KG1 (cell line): ENCODE data around the gene NOBOX.
"Not testable (repeated sequence)": the region's sequence is repeated elsewhere in the genome, so short reads cannot be mapped to it uniquely, and the experiment has no call there.

Experiments used
- DNase-seq: peaks from one replicate; lab custom pipeline; 2025; lab: John Stamatoyannopoulos, UW

Gene NOBOX

DNA sequence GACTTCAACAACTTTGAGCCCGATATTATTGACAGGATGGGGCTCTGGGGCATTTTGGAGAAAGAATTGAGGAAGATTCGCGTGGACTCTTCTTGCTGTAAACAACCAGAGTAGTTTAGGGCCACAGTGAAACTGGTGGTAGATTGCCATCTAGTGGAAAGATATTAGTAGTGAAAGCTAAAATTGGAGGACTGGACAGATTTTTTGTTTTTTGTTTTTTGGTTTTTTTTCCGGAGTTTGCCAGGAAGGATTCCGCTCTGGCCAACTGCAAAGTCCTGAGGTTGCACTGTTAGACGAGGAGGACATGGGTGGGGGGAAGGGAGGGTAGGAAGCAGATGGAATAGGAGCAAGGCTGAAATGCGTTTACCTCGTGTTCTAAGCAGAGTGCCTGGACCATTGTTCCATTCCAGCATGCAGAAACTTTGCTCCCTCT, 11.7 kb downstream of the NOBOX start:
- DNase-seq, result no peak

DNA sequence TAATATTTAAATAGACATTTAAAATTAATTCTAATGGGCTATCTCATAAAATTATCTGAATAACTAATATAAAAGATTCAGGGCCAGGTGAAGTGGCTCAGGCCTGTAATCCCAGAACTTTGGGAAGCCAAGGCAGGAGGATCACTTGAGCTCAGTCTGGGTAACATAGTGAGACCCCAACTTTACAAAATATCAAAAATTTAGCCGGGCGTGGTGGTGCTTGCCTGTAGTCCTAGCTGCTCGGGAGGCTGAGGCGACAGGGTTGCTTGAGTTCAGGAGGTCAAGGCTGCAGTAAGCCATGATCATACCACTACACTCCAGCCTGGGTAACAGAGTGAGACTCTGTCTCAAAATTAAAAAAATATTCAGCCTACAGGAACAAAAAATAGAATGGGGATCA, 12.5 kb downstream of the NOBOX start:
- no peak for DNase-seq

DNA sequence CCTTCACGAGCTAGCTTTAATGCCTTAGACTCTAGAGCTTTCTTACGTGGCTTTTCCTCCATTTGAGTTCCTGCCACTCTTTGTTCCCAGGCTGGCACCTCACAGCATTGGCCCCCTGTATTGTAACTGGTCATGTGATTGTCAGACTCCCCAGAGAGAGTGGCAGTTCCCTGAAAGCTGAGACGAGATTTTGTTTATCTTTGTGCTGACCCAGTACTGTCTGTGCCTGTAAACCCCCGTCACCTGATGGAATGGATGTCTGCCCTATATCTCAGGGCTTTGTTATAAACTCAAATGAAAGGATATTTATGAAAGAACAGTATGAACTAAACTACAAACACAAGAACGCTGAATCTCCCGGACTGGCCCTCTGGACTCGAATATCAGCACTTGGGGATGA, 13.0 kb downstream of the NOBOX start:
- DNase-seq, result no peak

DNA sequence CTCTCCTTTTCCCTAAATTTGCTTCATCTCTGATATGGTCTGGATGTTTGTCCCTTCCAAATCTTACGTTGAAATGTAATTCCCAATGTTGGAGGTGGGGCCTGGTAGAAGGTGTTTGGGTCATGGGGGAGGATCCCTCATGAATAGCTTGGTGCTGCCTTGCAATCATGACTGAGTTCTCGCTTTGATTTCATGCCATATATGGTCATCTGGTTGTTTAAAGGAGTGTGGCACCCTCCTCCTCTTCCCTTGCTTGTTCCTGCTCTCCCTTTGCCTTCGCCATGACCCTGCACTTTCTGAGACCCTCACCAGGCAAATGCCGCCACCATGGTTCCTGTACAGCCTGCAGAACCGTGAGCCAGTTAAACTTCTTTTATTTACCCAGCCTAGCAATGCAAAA, 14.5 kb downstream of the NOBOX start:
- DNase-seq, result no peak

DNA sequence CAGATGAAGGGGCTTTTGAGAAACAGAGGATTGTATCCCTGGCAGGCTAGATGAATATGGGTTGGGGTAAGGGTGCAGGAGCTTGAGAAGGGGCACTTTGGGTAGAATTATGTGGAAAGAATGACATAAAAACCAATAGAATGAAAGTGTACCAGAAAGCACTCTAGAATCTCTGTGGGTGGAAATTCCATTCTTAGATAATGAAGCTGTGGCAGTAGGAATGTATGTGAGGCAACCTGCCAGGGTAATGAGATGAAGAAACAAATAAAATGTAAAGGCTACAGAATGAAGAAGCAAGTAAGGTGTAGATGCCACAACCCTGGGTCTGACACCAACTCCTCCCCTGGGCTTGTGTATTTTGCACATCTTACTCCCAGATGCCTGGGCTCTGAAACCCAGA, 16.8 kb downstream of the NOBOX start:
- DNase-seq, result no peak

DNA sequence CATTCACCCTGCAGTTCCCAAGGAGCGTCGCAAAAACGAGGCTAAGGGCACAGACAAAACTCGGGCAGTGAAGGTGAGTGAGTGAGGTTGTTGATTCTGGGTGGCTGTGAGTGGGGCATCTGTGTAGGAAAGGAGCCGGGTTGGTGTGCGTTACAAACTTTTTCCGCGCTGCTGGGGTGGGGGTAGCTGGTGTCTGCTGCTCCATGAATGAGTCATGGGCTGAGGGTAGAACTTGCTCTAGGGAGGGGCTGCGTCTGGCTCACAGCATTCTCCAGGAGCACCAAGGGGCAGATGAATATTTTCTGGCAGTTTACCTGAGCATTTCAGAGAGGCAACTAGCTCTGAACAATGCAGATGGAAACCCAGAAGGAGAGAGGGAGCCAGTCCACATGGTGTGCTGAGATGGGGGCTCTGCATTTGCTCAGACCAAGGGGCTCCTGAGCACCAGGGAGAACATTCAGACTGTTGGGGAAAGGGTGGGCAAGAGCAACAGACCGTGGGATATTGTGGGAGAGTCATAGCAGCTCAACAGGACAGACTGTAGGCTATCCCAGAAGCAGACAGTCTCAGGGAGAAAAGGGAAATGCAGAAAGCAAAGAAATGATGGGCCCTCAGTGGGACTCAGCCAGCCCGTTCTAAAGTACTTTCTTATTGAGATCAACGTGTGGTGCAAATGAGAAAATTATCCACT, 18.8 kb downstream of the NOBOX start:
- DNase-seq, result no peak

GRCh38 chr7:144384071-144384470, 19.4 kb downstream of the NOBOX start:
- DNase-seq, result no peak

DNA sequence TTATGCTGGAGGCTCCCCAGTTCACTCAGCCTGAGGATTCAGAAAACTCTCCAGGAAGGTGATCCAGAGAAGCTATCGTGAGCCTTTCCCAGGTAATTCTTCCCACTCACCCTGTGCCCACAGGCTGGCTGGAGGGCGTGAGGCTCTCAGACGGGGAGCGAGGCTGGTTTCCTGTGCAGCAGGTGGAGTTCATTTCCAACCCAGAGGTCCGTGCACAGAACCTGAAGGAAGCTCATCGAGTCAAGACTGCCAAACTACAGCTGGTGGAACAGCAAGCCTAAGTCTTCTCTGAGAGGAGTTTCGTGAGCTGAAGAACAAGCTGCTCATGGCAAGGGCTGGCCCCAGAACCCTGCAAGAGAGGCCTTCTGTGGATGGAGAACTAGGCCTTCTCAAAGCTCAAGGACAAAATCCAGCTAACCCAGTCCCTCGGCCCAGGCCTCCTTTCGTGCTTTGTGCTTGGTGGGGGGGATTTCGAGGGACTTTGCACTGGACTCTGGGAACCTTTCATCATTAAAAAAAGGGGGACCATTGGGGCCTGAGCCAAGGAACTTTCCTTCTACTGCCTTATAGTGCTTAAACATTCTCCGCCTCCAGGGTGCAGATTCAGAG, 23.6 kb downstream of the NOBOX start:
- no peak for DNase-seq

- DNase-seq, result no peak
These were observed 24.8 kb downstream of the NOBOX start for GRCh38 chr7:144378651-144379050.

DNA sequence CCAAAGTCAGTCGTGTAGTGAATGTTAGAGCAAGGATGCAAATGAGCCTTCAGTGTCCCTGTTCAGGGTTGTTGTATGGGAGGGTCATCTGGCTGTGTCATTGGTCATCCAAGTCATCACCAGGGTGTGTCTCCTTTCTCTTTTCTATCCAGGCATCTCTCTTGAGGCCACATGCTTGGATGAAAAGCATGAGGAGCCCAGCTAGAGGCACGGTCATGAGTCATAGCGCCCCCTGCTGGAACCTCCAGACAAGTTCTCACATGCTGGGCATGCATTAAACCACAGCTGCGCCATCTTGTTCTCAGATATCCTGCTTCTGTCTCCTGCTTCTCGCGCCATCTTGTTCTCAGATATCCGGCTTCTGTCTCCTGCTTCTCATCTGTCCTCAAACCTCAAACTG, 34.3 kb downstream of the NOBOX start:
- DNase-seq, result not testable (repeated sequence)

DNA sequence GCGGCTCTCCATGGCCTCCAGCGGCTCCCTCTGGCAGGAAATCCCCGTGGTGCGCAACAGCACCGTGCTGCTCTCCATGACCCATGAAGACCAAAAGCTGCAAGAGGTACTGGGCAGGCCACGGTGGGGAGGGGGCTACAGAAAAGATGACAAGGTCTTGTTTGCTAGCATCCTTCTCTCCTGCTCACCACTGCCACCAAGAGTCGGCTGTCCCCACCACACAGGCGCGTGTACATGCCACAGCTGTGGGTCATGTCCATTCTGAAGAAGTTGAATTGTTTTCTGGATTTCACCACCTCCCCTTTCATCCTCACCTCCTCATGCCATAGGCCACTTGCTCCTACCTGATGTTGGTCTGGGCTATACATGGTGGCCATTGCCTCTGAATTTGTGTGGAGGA, 36.2 kb downstream of the NOBOX start:
- not testable (repeated sequence) for DNase-seq

GRCh38 chr7:144365523-144365922, 38.0 kb downstream of the NOBOX start:
- not testable (repeated sequence) for DNase-seq

- DNase-seq, result not testable (repeated sequence)
These were observed 41.4 kb downstream of the NOBOX start for GRCh38 chr7:144362061-144362460.

DNA sequence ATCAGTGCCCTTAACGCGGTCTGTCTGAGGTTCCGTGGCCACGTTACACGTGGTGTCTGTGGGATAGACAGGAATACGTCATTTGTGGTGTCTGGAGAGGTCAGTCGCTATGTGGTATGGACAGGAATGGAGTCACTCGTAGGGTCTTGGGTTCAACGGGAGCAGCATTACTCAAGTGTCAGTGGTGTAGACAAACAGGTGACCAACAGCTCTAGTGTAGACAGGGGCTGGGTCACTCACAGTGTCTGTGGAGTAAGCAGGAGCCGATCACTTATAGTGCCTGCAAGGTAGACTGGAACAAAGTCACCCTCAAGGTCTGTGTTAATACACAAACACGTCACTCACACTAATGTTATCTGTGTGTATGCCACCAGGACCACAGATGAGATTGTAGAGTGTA, 46.6 kb downstream of the NOBOX start:
- not testable (repeated sequence) for DNase-seq

GRCh38 chr7:144356185-144356584, 47.3 kb downstream of the NOBOX start:
- DNase-seq, result not testable (repeated sequence)

DNA sequence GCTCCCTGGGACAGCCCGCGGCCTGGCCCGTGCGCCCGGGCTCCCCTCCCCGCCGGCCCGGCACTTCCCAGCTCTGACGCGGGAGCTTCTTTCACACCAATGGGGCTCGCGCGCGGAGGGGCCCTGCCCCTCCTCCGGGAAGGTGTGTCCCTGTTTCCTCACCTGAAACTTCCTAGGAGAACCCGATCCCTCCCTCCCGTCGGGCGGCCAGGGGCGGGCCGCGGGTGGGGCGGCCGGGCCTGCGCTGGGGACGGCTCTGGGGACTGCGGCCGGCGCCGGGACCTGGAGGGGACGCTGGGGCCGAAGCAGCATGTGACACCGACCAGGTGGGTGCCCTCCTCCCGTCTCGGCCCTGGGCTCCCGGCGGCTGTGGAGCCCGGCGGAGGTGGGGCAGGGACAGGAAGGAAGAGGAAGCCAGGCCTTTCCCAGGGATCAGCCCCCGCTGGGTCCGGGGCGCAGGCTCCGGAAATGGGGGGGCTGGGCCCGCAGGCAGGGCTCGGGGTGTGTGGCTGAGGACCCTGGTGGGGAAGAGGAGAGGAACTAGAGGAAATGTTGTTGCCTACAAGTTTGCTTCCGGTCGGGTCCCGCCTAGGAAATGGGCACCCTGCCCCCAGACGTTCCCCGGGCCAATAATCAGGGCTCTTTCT, 48.2 kb downstream of the NOBOX start, which contains the start of gene ARHGEF5:
ARHGEF5 (plus strand) TSS at position 227 of the 647 bp plus-strand sequence. CDS start 7,268 bp downstream, outside the sequence.
- not testable (repeated sequence) for DNase-seq

- DNase-seq, result not testable (repeated sequence)
These were observed 51.8 kb downstream of the NOBOX start for GRCh38 chr7:144351667-144352066.

GRCh38 chr7:144348625-144349024, 54.9 kb downstream of the NOBOX start:
- DNase-seq, result not testable (repeated sequence)
